ENCODE data around the gene C15orf62.

C15orf62 gene

GRCh38 chr15:40807028-40807887 is 37.5 kb downstream of the C15orf62 start, which contains the start of the genes DNAJC17 and ZFYVE19:
TSS of gene DNAJC17 (minus strand) at chr15:40807473. CDS start at chr15:40807446, 27 bp downstream.
TSS of gene ZFYVE19 (plus strand) at chr15:40807089. CDS start at chr15:40807590, 501 bp downstream.
- Histone ChIP-seq H3K27ac (ENCODE audit: extremely low read depth, low read depth, low read length) (peak within 1 kb of the TSS; percentile 71), H3K4me3 (ENCODE audit: low read depth, low read length) (peak within 1 kb of the TSS; percentile 99), H3K4me1 (ENCODE audit: control insufficient read depth, insufficient read depth, low read length) (no peaks in the 10 kb centered on the region), H3K36me3 (ENCODE audit: control insufficient read depth in 2 of 2, insufficient read depth in 1 of 2, low read length in 2 of 2) (peaks cover 0 to 23% of the 10 kb centered on the region in 2 experiments; a peak in 2 of 3 replicates), H3K9me3 (ENCODE audit: control insufficient read depth, insufficient read depth, low read depth, low read length) (no peaks in the 10 kb centered on the region)
- POLR2A ChIA-PET, result interaction anchor here (1.0 to 1.6 kb wide), 8 partner anchors 8 to 113 kb away, joined by 3 to 7 read pairs (median 4); partner anchors contain the start of genes C15orf62, GCHFR, RAD51 and SPINT1
- CTCF ChIA-PET, result interaction anchor here (0.6 to 1.1 kb wide), 2 partner anchors 52 to 99 kb away, joined by 3 to 8 read pairs; no protein-coding TSS in a partner anchor
- TF ChIP-seq ZNF843 (tag by site-specific recombination; IDR thresholded peaks at IDR 0.05), result peak; percentile 13; the same call in 1 of the 2 replicates
- peak; percentile 88 for TF ChIP-seq ZBTB44 (tag by site-specific recombination; IDR thresholded peaks at IDR 0.05)
- TF ChIP-seq RBAK (tag by site-specific recombination; IDR thresholded peaks at IDR 0.05), result no peak
- no peak for TF ChIP-seq ZNF302 (tag by site-specific recombination; IDR thresholded peaks at IDR 0.05; ENCODE audit: low read depth)
- no peak for TF ChIP-seq ZNF654 (tag by site-specific recombination; IDR thresholded peaks at IDR 0.05; ENCODE audit: low read depth)
- no peak for TF ChIP-seq ZNF350 (tag by site-specific recombination; IDR thresholded peaks at IDR 0.05)
- 0 out of 2 replicates have a peak, but pooled peaks have one; percentile 18 for TF ChIP-seq ZBTB21 (tag by site-specific recombination; IDR thresholded peaks at IDR 0.05)
- no peak for TF ChIP-seq ZNF701 (tag by site-specific recombination; IDR thresholded peaks at IDR 0.05)
- no peak for TF ChIP-seq HIC1 (tag by site-specific recombination; IDR thresholded peaks at IDR 0.05)
- peak; percentile 66; the same call in 1 of the 2 replicates for TF ChIP-seq ZXDB (tag by site-specific recombination; IDR thresholded peaks at IDR 0.05)
- no peak; the same call in 1 of the 2 replicates for TF ChIP-seq ZNF24 (tag by site-specific recombination; IDR thresholded peaks at IDR 0.05)
- TF ChIP-seq ZNF211 (tag by site-specific recombination; IDR thresholded peaks at IDR 0.05; ENCODE audit: low read depth), result no peak
- TF ChIP-seq SALL2 (tag by site-specific recombination; IDR thresholded peaks at IDR 0.05; ENCODE audit: borderline replicate concordance), result no peak
- TF ChIP-seq ZNF580 (tag by site-specific recombination; IDR thresholded peaks at IDR 0.05), result no peak
- TF ChIP-seq PRDM1 (tag by site-specific recombination; IDR thresholded peaks at IDR 0.05), result no peak
- TF ChIP-seq SP3 (tag by site-specific recombination; IDR thresholded peaks at IDR 0.05), result peak; percentile 93
- TF ChIP-seq, protein P1, sequence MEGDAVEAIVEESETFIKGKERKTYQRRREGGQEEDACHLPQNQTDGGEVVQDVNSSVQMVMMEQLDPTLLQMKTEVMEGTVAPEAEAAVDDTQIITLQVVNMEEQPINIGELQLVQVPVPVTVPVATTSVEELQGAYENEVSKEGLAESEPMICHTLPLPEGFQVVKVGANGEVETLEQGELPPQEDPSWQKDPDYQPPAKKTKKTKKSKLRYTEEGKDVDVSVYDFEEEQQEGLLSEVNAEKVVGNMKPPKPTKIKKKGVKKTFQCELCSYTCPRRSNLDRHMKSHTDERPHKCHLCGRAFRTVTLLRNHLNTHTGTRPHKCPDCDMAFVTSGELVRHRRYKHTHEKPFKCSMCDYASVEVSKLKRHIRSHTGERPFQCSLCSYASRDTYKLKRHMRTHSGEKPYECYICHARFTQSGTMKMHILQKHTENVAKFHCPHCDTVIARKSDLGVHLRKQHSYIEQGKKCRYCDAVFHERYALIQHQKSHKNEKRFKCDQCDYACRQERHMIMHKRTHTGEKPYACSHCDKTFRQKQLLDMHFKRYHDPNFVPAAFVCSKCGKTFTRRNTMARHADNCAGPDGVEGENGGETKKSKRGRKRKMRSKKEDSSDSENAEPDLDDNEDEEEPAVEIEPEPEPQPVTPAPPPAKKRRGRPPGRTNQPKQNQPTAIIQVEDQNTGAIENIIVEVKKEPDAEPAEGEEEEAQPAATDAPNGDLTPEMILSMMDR (tag by site-specific recombination; IDR thresholded peaks at IDR 0.05), result peak; percentile 63
- TF ChIP-seq, protein P2, sequence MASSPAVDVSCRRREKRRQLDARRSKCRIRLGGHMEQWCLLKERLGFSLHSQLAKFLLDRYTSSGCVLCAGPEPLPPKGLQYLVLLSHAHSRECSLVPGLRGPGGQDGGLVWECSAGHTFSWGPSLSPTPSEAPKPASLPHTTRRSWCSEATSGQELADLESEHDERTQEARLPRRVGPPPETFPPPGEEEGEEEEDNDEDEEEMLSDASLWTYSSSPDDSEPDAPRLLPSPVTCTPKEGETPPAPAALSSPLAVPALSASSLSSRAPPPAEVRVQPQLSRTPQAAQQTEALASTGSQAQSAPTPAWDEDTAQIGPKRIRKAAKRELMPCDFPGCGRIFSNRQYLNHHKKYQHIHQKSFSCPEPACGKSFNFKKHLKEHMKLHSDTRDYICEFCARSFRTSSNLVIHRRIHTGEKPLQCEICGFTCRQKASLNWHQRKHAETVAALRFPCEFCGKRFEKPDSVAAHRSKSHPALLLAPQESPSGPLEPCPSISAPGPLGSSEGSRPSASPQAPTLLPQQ (tag by site-specific recombination; IDR thresholded peaks at IDR 0.05), result no peak
- TF ChIP-seq, protein P3, sequence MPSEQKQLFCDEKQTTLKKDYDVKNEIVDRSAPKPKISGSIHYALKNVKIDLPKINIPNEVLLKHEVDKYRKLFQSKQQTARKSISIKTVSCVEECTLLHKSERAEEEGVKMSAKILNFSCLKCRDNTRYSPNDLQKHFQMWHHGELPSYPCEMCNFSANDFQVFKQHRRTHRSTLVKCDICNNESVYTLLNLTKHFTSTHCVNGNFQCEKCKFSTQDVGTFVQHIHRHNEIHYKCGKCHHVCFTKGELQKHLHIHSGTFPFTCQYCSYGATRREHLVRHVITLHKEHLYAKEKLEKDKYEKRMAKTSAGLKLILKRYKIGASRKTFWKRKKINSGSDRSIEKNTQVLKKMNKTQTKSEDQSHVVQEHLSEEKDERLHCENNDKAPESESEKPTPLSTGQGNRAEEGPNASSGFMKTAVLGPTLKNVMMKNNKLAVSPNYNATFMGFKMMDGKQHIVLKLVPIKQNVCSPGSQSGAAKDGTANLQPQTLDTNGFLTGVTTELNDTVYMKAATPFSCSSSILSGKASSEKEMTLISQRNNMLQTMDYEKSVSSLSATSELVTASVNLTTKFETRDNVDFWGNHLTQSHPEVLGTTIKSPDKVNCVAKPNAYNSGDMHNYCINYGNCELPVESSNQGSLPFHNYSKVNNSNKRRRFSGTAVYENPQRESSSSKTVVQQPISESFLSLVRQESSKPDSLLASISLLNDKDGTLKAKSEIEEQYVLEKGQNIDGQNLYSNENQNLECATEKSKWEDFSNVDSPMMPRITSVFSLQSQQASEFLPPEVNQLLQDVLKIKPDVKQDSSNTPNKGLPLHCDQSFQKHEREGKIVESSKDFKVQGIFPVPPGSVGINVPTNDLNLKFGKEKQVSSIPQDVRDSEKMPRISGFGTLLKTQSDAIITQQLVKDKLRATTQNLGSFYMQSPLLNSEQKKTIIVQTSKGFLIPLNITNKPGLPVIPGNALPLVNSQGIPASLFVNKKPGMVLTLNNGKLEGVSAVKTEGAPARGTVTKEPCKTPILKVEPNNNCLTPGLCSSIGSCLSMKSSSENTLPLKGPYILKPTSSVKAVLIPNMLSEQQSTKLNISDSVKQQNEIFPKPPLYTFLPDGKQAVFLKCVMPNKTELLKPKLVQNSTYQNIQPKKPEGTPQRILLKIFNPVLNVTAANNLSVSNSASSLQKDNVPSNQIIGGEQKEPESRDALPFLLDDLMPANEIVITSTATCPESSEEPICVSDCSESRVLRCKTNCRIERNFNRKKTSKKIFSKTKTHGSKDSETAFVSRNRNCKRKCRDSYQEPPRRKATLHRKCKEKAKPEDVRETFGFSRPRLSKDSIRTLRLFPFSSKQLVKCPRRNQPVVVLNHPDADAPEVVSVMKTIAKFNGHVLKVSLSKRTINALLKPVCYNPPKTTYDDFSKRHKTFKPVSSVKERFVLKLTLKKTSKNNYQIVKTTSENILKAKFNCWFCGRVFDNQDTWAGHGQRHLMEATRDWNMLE (tag by site-specific recombination; conservative IDR thresholded peaks at IDR 0.05; ENCODE audit: low read depth), result no peak
- no peak for TF ChIP-seq ZNF148 (tag by site-specific recombination; IDR thresholded peaks at IDR 0.05; ENCODE audit: borderline replicate concordance)
- no peak for TF ChIP-seq ZNF785 (tag by site-specific recombination; IDR thresholded peaks at IDR 0.05)

Data from HEK293 (cell line).